HS-27A (cell line): Measurements from ENCODE around the gene CALML4.

Experiments used
- DNase-seq: peaks from one replicate; pipeline ENCODE4 v3.0.0-alpha.2; 2012; ENCODE audit warnings: low read depth, missing footprints

The CALML4 gene

DNA sequence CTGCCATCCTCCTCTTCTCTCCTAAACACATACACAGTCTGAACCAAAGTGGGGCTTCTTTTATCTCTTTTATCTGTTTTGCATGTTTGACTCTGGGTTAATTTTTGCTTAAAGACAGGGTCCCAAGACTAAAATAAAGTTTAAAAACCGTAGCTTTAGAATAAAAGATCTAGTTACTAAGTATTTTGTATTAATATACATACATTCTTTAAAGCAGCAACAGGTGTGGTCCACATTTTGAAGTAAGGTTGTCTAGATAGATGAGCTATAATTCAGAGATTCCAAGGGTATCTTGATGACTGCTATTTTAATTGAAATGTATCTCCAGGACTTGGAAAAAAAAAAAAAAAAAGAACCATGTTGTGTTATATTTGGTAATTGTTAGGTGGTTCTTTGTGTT is 61.3 kb downstream of the CALML4 start:
- DNase-seq: no peak

DNA sequence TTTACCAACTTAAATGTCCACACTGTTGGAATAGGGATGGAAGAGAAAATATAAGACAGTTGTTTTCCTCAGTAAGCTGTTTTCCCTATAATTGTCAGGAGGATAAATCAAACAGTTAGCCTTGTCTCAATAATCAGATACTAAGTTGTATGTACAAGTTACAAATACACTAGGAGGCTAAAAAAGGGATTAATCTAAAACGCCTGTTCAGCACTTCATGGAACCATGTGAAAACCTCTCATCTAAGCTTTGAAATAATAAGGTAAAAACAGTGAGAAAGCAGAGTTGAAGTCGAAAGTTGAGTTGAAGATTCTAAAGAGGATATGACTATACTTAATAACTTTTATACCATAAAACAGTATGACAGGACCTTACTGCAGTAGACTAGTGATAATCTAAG is 62.0 kb downstream of the CALML4 start:
- DNase-seq: no peak
